BJ (cell line): ENCODE data around the gene ZNF620. TPM values are rescaled to one million over a fixed set of nuclear protein-coding genes. Genes with fewer than 3 reads are reported as not detected.
"Not testable (repeated sequence)": the region's sequence is repeated elsewhere in the genome, so short reads cannot be mapped to it uniquely, and the experiment has no call there.

Experiments used
- CTCF ChIA-PET: fragments of 350-600 bp; formaldehyde crosslinking; extraction: SDS; loops from one replicate; lab custom pipeline; 2021; ENCODE audit warnings: antibody characterized with exemption, inconsistent platforms; lab: Yijun Ruan, JAX
- POLR2A ChIA-PET: fragments of 300-600 bp; sonication (Branson Sonifier 250); formaldehyde crosslinking; extraction: SDS; loops from one replicate; lab custom pipeline; 2021; ENCODE audit warnings: antibody characterized with exemption; lab: Charles Lee
- DNase-seq: peaks from one replicate; pipeline ENCODE4 v3.0.0-alpha.2; 2011; ENCODE audit warnings: low read depth
- H3K27me3 ChIP-seq: 2 replicates; pipeline ENCODE4 v1.6.0; 2011; ENCODE audit warnings: low read length; ENCODE audit not compliant: control insufficient read depth, insufficient read depth
- H3K36me3 ChIP-seq: 2 replicates; pipeline ENCODE4 v1.5.1; 2011; ENCODE audit warnings: low read length; ENCODE audit not compliant: control insufficient read depth, insufficient read depth
- H3K4me3 ChIP-seq: 2 replicates; pipeline ENCODE4 v1.5.1; 2011; ENCODE audit warnings: low read depth, mild to moderate bottlenecking, control low read depth, low read length
- CTCF ChIP-seq: IDR thresholded peaks from 2 replicates; pipeline ENCODE4 v1.5.1; 2011; ENCODE audit warnings: low read depth, mild to moderate bottlenecking, control low read depth, inconsistent platforms, low read length, moderate library complexity; ENCODE audit not compliant: insufficient read depth
- polyA plus RNA-seq: library from polyadenylated mRNA; depleted of rRNA; stranded (reverse); fragments of >200 nt; gene quantifications from 2 replicates; pipeline ENCODE4 v1.2.3, GENCODE V29; 2011

ZNF620 gene
- polyA plus RNA-seq, 1 experiment, result 0.27 TPM

GRCh38 chr3:40461161-40461560 is 44.7 kb upstream of the ZNF620 start:
- Histone ChIP-seq H3K36me3 (peaks cover 13% of the 10 kb centered on the region), H3K27me3 (no peaks in the 10 kb centered on the region), H3K4me3 (no peak overlapping the region)
- TF ChIP-seq CTCF, result no peak
- no peak for DNase-seq
- ChIA-PET POLR2A (interaction anchor here (0.7 kb wide), 1 partner anchor 11 kb away, joined by 7 read pairs; no protein-coding TSS in a partner anchor), CTCF (no interaction called here)

GRCh38 chr3:40462838-40463237 is 43.0 kb upstream of the ZNF620 start:
- POLR2A ChIA-PET, DNase-seq, H3K4me3 ChIP-seq, CTCF ChIA-PET, H3K27me3 ChIP-seq: not testable (repeated sequence)
- H3K36me3 ChIP-seq, result peaks cover 13% of the 10 kb centered on the region

GRCh38 chr3:40463579-40463978 is 42.3 kb upstream of the ZNF620 start:
- no peak for DNase-seq
- peaks cover 11% of the 10 kb centered on the region for H3K36me3 ChIP-seq
- CTCF ChIA-PET, result no interaction called here
- TF ChIP-seq CTCF, result no peak
- H3K27me3 ChIP-seq, result no peaks in the 10 kb centered on the region
- POLR2A ChIA-PET, result no interaction called here
- no peak overlapping the region for H3K4me3 ChIP-seq

- ChIA-PET CTCF (no interaction called here), POLR2A (no interaction called here)
- H3K36me3 ChIP-seq, result peaks cover 8% of the 10 kb centered on the region
- H3K27me3 ChIP-seq, result no peaks in the 10 kb centered on the region
- no peak for TF ChIP-seq CTCF
- DNase-seq, result no peak
- no peak overlapping the region for H3K4me3 ChIP-seq
These were observed 41.3 kb upstream of the ZNF620 start for GRCh38 chr3:40464339-40465110.

GRCh38 chr3:40465111-40465407 is 40.8 kb upstream of the ZNF620 start:
- ChIA-PET CTCF (no interaction called here), POLR2A (no interaction called here)
- no peak for TF ChIP-seq CTCF
- H3K4me3 ChIP-seq, result no peak overlapping the region
- no peak for DNase-seq
- peaks cover 7% of the 10 kb centered on the region for H3K36me3 ChIP-seq
- H3K27me3 ChIP-seq, result no peaks in the 10 kb centered on the region

- no peaks in the 10 kb centered on the region for H3K27me3 ChIP-seq
- CTCF ChIA-PET, result no interaction called here
- POLR2A ChIA-PET, result no interaction called here
These were observed 40.4 kb upstream of the ZNF620 start for GRCh38 chr3:40465456-40465855.

More at GRCh38 chr3:40465456-40465855, 40.4 kb upstream of the ZNF620 start:
- peaks cover 6% of the 10 kb centered on the region for H3K36me3 ChIP-seq
- TF ChIP-seq CTCF, result no peak
- DNase-seq, result no peak
- no peak overlapping the region for H3K4me3 ChIP-seq
